Fibroblast of lung (primary cell): ENCODE measurements around the gene DEFB126. TPM values are rescaled to one million over a fixed set of nuclear protein-coding genes. Genes with fewer than 3 reads are reported as not detected.
"Not testable (repeated sequence)": the region's sequence is repeated elsewhere in the genome, so short reads cannot be mapped to it uniquely, and the experiment has no call there.

Experiments
- DNase-seq, 2 donors: peaks; one replicate each; pipeline versions ENCODE4 v3.0.0 to v3.0.0-alpha.2; 2010; ENCODE audit warnings: low read depth in 2 of 2
- H2AFZ ChIP-seq: 2 replicates; pipeline ENCODE4 v1.5.1; 2012; ENCODE audit warnings: low read length, control low read depth, inconsistent platforms
- H3K27ac ChIP-seq: 2 replicates; pipeline ENCODE4 v1.5.1; 2011; ENCODE audit warnings: low read length, control low read depth; ENCODE audit not compliant: insufficient read depth
- H3K27me3 ChIP-seq: 2 replicates; pipeline ENCODE4 v1.5.1; 2011; ENCODE audit warnings: mild to moderate bottlenecking, low read length; ENCODE audit not compliant: control insufficient read depth, insufficient read depth
- H3K36me3 ChIP-seq: 2 replicates; pipeline ENCODE4 v1.5.1; 2011; ENCODE audit warnings: low read length; ENCODE audit not compliant: control insufficient read depth, insufficient read depth
- H3K4me1 ChIP-seq: 2 replicates; pipeline ENCODE4 v1.5.1; 2011; ENCODE audit warnings: low read length; ENCODE audit not compliant: control insufficient read depth, insufficient read depth; ENCODE audit errors: extremely low read depth
- H3K4me2 ChIP-seq: 2 replicates; pipeline ENCODE4 v1.5.1; 2011; ENCODE audit warnings: low read length, control low read depth; ENCODE audit not compliant: insufficient read depth; ENCODE audit errors: extremely low read depth
- H3K4me3 ChIP-seq, 4 experiments: fragments of 200-600 bp in 1 of 4; sonication (generic) in 1 of 4; replicated peaks in 1 of 4; 2 replicates each; pipeline ENCODE4 v1.5.1; 2011 to 2016; ENCODE audit warnings: low read length in 4 of 4, low read depth in 3 of 4, mild to moderate bottlenecking in 3 of 4, control low read depth in 2 of 4, inconsistent platforms in 1 of 4, mixed read lengths in 1 of 4; ENCODE audit not compliant: insufficient read depth in 1 of 4; ENCODE audit errors: control extremely low read depth in 1 of 4
- H3K79me2 ChIP-seq: 2 replicates; pipeline ENCODE4 v1.5.1; 2012; ENCODE audit warnings: mild to moderate bottlenecking, low read length, inconsistent platforms; ENCODE audit not compliant: control insufficient read depth, insufficient read depth
- H3K9ac ChIP-seq: 2 replicates; pipeline ENCODE4 v1.5.1; 2011; ENCODE audit warnings: mild to moderate bottlenecking, low read length, control low read depth; ENCODE audit not compliant: insufficient read depth
- H3K9me3 ChIP-seq: 2 replicates; pipeline ENCODE4 v1.5.1; 2012; ENCODE audit warnings: low read depth, low read length; ENCODE audit not compliant: control insufficient read depth, insufficient read depth
- H4K20me1 ChIP-seq: 2 replicates; pipeline ENCODE4 v1.5.1; 2011; ENCODE audit warnings: low read length; ENCODE audit not compliant: control insufficient read depth, insufficient read depth; ENCODE audit errors: extremely low read depth
- CTCF ChIP-seq, 2 donors: IDR thresholded peaks in 1 of 2; conservative IDR thresholded peaks in 1 of 2; 1 replicate in 1 of 2; 2 replicates in 1 of 2; pipeline ENCODE4 v1.5.1; 2011 to 2012; ENCODE audit warnings: low read length in 2 of 2, control low read depth in 1 of 2, inconsistent platforms in 1 of 2, low read depth in 1 of 2, mild to moderate bottlenecking in 1 of 2
- EZH2 ChIP-seq: IDR thresholded peaks from 2 replicates; pipeline ENCODE4 v1.5.1; 2012; ENCODE audit warnings: low read length, control low read depth, mild to moderate bottlenecking; ENCODE audit errors: missing control alignments
- polyA minus RNA-seq: library from RNA; depleted of rRNA, polyadenylated mRNA; stranded (reverse); fragments of >200 nt; gene quantifications from 2 replicates; pipeline ENCODE4 v1.2.3, GENCODE V29; 2011; ENCODE audit warnings: low replicate concordance
- polyA plus RNA-seq, 2 donors: library from polyadenylated mRNA; depleted of rRNA in 1 of 2; stranded (reverse) in 1 of 2; unstranded in 1 of 2; fragments of >200 nt; gene quantifications; 2 replicates each; pipeline ENCODE4 v1.2.1, GENCODE V29; 2011 to 2012; ENCODE audit warnings: missing spikeins in 1 of 2
- total RNA-seq: library from RNA; depleted of rRNA; stranded (reverse); fragments of >200 nt; gene quantifications from 2 replicates; pipeline ENCODE4 v1.2.1, GENCODE V29; 2014

Gene DEFB126
- not detected in 2 replicates for total RNA-seq
- polyA plus RNA-seq: not detected in 2 replicates
- polyA plus RNA-seq (2012): not detected in 2 replicates
- not detected in 2 replicates for polyA minus RNA-seq

GRCh38 chr20:142290-142689 is at the start of gene DEFB126:
DEFB126 (plus strand) TSS chr20:142590; CDS start chr20:142629, 39 bp downstream.
- no peak for DNase-seq
- H3K27me3 ChIP-seq: no peaks in the 10 kb centered on the region
- no peaks in the 10 kb centered on the region for H3K9me3 ChIP-seq
- H3K4me3 ChIP-seq: no peak within 1 kb of the TSS
- H3K9ac ChIP-seq: no peak within 1 kb of the TSS
- H3K79me2 ChIP-seq: no peaks in the 10 kb centered on the region
- TF ChIP-seq CTCF (conservative IDR thresholded peaks at IDR 0.05 in 1 of 2, IDR thresholded peaks at IDR 0.05 in 1 of 2; ENCODE audit: low read depth in 1 of 2, low read length in 2 of 2) (no peak), EZH2 (no peak)
- H3K27ac ChIP-seq: no peak within 1 kb of the TSS
- no peak within 1 kb of the TSS for H3K4me2 ChIP-seq
- H3K36me3 ChIP-seq: no peaks in the 10 kb centered on the region
- H4K20me1 ChIP-seq: no peaks in the 10 kb centered on the region
- no peaks in the 10 kb centered on the region for H3K4me1 ChIP-seq
- H2AFZ ChIP-seq: no peak within 1 kb of the TSS

- no peaks in the 10 kb centered on the region for H3K4me1 ChIP-seq
- H3K4me3 ChIP-seq: no peak overlapping the region
- no peak overlapping the region for H3K27ac ChIP-seq
- H3K27me3 ChIP-seq: no peaks in the 10 kb centered on the region
- no peaks in the 10 kb centered on the region for H3K9me3 ChIP-seq
- no peaks in the 10 kb centered on the region for H3K36me3 ChIP-seq
- no peaks in the 10 kb centered on the region for H3K79me2 ChIP-seq
- H4K20me1 ChIP-seq: no peaks in the 10 kb centered on the region
- no peak for DNase-seq
- no peak overlapping the region for H3K4me2 ChIP-seq
- no peak overlapping the region for H2AFZ ChIP-seq
- H3K9ac ChIP-seq: no peak overlapping the region
- TF ChIP-seq CTCF (conservative IDR thresholded peaks at IDR 0.05 in 1 of 2, IDR thresholded peaks at IDR 0.05 in 1 of 2; ENCODE audit: low read depth in 1 of 2, low read length in 2 of 2): no peak
- no peak for TF ChIP-seq EZH2
These were observed 48.7 kb upstream of the DEFB126 start for GRCh38 chr20:93641-94040.

- Histone ChIP-seq H3K79me2 (no peaks in the 10 kb centered on the region), H3K9me3 (no peaks in the 10 kb centered on the region), H3K4me3 (no peak overlapping the region), H3K9ac (no peak overlapping the region), H3K27ac (no peak overlapping the region), H3K4me1 (no peaks in the 10 kb centered on the region), H2AFZ (no peak overlapping the region), H3K4me2 (no peak overlapping the region), H4K20me1 (no peaks in the 10 kb centered on the region), H3K27me3 (no peaks in the 10 kb centered on the region), H3K36me3 (no peaks in the 10 kb centered on the region)
- DNase-seq: no peak
- TF ChIP-seq CTCF (conservative IDR thresholded peaks at IDR 0.05 in 1 of 2, IDR thresholded peaks at IDR 0.05 in 1 of 2; ENCODE audit: low read depth in 1 of 2, low read length in 2 of 2): no peak
- TF ChIP-seq EZH2: no peak
These were observed 47.2 kb upstream of the DEFB126 start for GRCh38 chr20:95215-95614.

- H3K9me3 ChIP-seq, H3K79me2 ChIP-seq, DNase-seq: not testable (repeated sequence)
These were observed 44.7 kb upstream of the DEFB126 start for GRCh38 chr20:97691-98090.

More at GRCh38 chr20:97691-98090, 44.7 kb upstream of the DEFB126 start:
- H3K4me3 ChIP-seq, H4K20me1 ChIP-seq, H3K36me3 ChIP-seq, H3K9ac ChIP-seq, H3K27me3 ChIP-seq, H3K4me1 ChIP-seq, H3K4me2 ChIP-seq, H3K27ac ChIP-seq, H2AFZ ChIP-seq: not testable (repeated sequence)
